ENCODE data around the gene RABEP2. TPM values are rescaled to one million over a fixed set of nuclear protein-coding genes. Genes with fewer than 3 reads are reported as not detected.

The RABEP2 gene, protein sequence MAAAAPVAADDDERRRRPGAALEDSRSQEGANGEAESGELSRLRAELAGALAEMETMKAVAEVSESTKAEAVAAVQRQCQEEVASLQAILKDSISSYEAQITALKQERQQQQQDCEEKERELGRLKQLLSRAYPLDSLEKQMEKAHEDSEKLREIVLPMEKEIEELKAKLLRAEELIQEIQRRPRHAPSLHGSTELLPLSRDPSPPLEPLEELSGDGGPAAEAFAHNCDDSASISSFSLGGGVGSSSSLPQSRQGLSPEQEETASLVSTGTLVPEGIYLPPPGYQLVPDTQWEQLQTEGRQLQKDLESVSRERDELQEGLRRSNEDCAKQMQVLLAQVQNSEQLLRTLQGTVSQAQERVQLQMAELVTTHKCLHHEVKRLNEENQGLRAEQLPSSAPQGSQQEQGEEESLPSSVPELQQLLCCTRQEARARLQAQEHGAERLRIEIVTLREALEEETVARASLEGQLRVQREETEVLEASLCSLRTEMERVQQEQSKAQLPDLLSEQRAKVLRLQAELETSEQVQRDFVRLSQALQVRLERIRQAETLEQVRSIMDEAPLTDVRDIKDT
- polyA plus RNA-seq, result 0.43 and 0.49 TPM in 2 replicates

DNA sequence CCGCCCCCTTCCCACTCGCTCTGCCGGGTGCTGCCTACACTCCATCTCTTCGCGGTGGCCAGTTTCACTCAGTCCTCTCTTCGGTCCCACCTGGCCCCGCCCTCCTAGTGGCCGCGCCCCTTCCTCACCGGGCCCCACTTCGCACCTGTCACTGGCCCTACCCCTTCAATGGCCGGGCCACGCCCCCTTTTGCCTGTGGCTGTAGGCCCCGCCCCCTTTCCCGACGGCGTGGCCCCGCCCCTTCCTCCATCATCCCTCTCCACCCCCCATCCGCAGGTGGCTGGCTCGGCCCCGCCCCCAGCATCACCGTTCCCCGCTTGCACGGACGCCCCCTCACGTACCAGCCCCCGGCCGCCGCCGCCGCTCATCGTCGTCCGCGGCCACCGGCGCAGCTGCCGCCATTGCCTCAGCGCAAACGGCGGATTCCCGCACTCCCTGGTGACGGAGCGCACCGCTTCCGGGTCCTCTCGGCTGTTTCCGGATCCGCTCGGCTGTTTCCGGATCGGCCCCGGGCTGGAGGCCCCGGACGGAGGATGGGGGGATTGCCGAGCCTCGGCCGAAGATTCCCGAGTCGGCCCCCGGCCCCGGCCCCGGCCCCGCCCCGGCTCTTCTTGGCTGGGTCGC lies at the start of gene RABEP2:
TSS of gene RABEP2 (minus strand) at position 477 of the 624 bp plus-strand sequence. CDS start at position 402, 75 bp downstream.

DNA sequence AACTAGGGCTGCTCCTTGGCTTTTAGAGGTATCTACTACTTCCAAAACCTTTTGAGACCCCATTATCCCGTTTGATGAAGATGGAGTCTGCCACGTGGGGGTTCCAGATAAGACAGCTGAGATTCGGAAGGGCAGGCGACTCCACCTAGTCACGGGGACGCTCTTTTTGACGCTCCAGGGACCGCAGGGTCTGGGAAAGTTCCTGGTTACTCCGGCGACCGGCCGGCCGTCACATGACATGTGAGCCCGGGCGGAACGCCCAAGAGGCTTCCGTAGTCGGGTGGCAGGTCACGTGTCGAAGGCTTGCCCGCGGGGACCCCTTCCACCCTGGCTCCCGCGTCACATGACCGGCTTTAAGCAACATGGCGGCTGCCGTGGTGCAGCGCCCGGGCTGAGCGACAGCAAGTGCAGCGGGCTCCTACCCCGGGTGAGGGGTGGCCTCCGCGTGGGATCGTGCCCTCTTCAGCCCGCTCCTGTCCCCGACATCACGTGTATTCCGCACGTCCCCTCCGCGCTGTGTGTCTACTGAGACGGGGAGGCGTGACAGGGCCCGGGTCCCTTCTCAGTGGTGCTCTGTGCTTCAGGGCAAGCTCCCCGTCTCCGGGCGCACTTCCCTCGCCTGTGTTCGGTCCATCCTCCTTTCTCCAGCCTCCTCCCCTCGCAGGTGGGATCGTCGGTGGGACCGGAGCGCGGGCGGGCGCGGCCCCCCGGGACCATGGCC lies 49.6 kb upstream of the RABEP2 start, which contains the start of gene SPNS1:
TSS of gene SPNS1 (plus strand) at position 342 of the 721 bp plus-strand sequence. CDS start at position 716, 374 bp downstream.

DNA sequence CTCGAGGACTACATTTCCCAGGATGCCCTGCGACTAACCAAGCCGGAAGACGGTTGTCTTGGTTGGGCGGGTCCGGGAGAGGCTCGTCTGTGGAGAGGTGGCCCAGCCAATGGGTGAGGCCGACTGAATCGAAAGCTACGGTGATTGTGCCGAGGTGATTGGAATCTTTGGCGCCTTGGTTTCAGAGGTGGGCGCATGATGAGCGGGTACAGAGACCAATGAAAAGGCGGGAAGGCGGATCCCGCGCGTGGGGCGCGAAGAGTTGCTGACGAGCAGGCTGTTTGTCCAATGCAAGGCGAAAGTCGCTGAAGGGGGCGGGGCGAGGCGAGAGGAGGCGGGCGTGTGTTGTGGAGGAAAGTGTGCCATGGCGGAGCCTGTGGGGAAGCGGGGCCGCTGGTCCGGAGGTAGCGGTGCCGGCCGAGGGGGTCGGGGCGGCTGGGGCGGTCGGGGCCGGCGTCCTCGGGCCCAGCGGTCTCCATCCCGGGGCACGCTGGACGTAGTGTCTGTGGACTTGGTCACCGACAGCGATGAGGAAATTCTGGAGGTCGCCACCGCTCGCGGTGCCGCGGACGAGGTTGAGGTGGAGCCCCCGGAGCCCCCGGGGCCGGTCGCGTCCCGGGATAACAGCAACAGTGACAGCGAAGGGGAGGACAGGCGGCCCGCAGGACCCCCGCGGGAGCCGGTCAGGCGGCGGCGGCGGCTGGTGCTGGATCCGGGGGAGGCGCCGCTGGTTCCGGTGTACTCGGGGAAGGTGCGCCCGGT lies 25.8 kb upstream of the RABEP2 start, which contains the start of gene NFATC2IP:
TSS of gene NFATC2IP (plus strand) at position 290 of the 762 bp plus-strand sequence. CDS start at position 365, 75 bp downstream.

DNA sequence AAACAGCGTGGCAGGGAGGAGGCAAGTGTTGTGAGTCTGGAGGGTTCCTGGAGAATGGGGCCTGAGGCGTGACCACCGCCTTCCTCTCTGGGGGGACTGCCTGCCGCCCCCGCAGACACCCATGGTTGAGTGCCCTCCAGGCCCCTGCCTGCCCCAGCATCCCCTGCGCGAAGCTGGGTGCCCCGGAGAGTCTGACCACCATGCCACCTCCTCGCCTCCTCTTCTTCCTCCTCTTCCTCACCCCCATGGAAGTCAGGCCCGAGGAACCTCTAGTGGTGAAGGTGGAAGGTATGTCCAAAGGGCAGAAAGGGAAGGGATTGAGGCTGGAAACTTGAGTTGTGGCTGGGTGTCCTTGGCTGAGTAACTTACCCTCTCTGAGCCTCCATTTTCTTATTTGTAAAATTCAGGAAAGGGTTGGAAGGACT lies 6.8 kb upstream of the RABEP2 start, which contains the start of gene CD19:
TSS of gene CD19 (plus strand) at position 171 of the 425 bp plus-strand sequence. CDS start at position 201, 30 bp downstream.

DNA sequence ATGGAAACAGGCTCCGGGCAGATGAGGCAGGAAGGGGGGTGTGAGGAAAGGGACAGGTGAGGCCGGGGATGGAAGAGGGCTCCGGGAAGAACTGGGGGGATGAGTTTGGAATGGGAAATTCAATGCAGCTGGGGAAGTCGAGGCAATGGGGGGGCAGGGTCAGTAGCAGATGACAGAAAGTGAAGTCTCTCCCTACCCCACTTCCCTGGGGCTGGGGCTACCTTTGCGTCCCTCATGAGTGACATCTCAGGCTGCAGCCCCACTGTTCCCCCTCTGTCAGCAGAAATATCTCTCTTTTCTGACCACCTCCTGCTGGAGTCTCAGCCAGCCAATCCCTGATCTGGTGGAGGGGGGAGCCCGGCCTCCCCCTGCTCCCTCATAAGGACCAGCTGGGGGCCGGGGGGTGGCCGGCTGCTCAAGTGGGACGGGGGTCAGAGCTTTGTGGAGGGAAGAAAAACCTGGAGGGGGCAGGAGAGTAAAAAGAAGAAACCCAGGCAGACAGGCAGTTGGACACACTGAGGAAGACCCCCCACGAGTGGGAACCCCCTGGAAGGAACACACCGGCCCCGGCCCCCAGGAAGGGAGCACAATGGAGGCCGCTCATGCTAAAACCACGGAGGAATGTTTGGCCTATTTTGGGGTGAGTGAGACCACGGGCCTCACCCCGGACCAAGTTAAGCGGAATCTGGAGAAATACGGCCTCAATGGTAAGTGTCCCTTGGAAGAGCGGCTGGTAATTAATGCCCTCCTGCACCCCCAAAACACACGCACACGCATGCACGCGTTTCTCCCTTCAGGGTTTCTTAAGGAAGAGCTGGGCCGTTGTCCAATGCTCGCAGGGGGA lies 46.7 kb downstream of the RABEP2 start, which contains the start of gene ATP2A1:
TSS of gene ATP2A1 (plus strand) at position 406 of the 844 bp plus-strand sequence. CDS start at position 590, 184 bp downstream.

Other genes with a start within 250 kb of the RABEP2 start
- gene EIF3C, start 213.8 kb downstream of the RABEP2 start, polyA plus RNA-seq, result 255 and 303 TPM in 2 replicates
- 1.6 TPM in 1 of 2 replicates, not detected in the other for gene NPIPB9, start 173.5 kb downstream of the RABEP2 start, polyA plus RNA-seq
- gene ATXN2L, start 102.2 kb downstream of the RABEP2 start, polyA plus RNA-seq, result 7.1 and 12.1 TPM in 2 replicates
- gene TUFM, start 78.9 kb downstream of the RABEP2 start, polyA plus RNA-seq, result 84.1 and 84.6 TPM in 2 replicates
- 3.7 and 4.5 TPM in 2 replicates for gene SH2B1, start 61.4 kb downstream of the RABEP2 start, polyA plus RNA-seq
- 0.52 TPM in 1 of 2 replicates, not detected in the other for gene ATP2A1, start 46.8 kb downstream of the RABEP2 start, polyA plus RNA-seq
- gene CD19, start 6.7 kb upstream of the RABEP2 start, polyA plus RNA-seq, result not detected in 2 replicates
- 5.0 and 6.6 TPM in 2 replicates for gene NFATC2IP, start 25.7 kb upstream of the RABEP2 start, polyA plus RNA-seq
- gene SPNS1, start 49.5 kb upstream of the RABEP2 start, polyA plus RNA-seq, result 2.4 and 2.6 TPM in 2 replicates
- gene LAT, start 59.8 kb upstream of the RABEP2 start, polyA plus RNA-seq, result 4.9 TPM in 1 of 2 replicates, not detected in the other

Measured in Purkinje cell (primary cell).